Measurements from ENCODE around the gene SP140L.
"Not testable (repeated sequence)": the region's sequence is repeated elsewhere in the genome, so short reads cannot be mapped to it uniquely, and the experiment has no call there.

DNA sequence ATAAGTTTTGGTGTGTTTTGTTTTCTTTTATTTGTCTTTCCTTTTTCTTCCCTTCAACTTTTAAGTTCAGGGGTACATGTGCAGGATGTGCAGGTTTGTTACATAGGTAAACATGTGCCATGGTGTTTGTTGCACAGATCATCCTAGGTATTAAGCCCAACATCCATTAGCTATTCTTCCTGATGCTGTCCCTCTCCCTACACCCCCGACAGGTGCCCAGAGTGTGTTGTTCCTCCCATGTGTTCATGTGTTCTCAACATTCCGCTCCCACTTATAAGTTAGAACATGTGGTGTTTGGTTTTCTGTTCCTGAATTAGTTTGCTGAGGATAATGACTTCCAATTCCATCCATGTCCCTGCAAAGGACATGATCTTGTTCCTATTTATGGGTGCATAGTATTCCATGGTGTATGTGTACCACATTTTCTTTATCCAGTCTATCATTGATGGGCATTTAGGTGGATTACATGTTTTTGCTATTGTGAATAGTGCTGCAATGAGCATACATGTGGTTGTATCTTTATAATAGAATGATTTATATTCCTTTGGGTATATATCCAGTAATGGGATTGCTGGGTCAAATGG is 16.1 kb downstream of the SP140L start:
- TF ChIP-seq, protein P1, sequence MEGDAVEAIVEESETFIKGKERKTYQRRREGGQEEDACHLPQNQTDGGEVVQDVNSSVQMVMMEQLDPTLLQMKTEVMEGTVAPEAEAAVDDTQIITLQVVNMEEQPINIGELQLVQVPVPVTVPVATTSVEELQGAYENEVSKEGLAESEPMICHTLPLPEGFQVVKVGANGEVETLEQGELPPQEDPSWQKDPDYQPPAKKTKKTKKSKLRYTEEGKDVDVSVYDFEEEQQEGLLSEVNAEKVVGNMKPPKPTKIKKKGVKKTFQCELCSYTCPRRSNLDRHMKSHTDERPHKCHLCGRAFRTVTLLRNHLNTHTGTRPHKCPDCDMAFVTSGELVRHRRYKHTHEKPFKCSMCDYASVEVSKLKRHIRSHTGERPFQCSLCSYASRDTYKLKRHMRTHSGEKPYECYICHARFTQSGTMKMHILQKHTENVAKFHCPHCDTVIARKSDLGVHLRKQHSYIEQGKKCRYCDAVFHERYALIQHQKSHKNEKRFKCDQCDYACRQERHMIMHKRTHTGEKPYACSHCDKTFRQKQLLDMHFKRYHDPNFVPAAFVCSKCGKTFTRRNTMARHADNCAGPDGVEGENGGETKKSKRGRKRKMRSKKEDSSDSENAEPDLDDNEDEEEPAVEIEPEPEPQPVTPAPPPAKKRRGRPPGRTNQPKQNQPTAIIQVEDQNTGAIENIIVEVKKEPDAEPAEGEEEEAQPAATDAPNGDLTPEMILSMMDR (IDR thresholded peaks at IDR 0.05) = not testable (repeated sequence)
- TF ChIP-seq ZFX (IDR thresholded peaks at IDR 0.05; ENCODE audit: borderline replicate concordance) = not testable (repeated sequence)
